Measurements from ENCODE around the gene EXOSC1. TPM values are rescaled to one million over a fixed set of nuclear protein-coding genes. Genes with fewer than 3 reads are reported as not detected.

The EXOSC1 gene
- total RNA-seq, 1 donor from 2014 or later = 36.0 TPM

GRCh38 chr10:97459933-97460332, 14.1 kb upstream of the EXOSC1 start:
- peaks cover 64% of the 10 kb centered on the region for H3K36me3 Mint-ChIP-seq (ENCODE audit: low read depth, unreplicated experiment)
- H3K4me3 Mint-ChIP-seq (ENCODE audit: unreplicated experiment) = no peak overlapping the region
- no peaks in the 10 kb centered on the region for H3K4me1 Mint-ChIP-seq (ENCODE audit: unreplicated experiment)

GRCh38 chr10:97459111-97459510, 13.3 kb upstream of the EXOSC1 start:
- peaks cover 68% of the 10 kb centered on the region for H3K36me3 Mint-ChIP-seq (ENCODE audit: low read depth, unreplicated experiment)
- no peak for TF ChIP-seq CTCF (IDR thresholded peaks at IDR 0.05; ENCODE audit: unreplicated experiment)
- no peaks in the 10 kb centered on the region for H3K4me1 Mint-ChIP-seq (ENCODE audit: unreplicated experiment)
- no peaks in the 10 kb centered on the region for H3K9me3 Mint-ChIP-seq (ENCODE audit: unreplicated experiment)
- no peak for DNase-seq (ENCODE audit: low spot score)
- no peak overlapping the region for H3K27ac Mint-ChIP-seq (ENCODE audit: unreplicated experiment)
- H3K27me3 Mint-ChIP-seq (ENCODE audit: unreplicated experiment) = peaks cover 11% of the 10 kb centered on the region
- no peak overlapping the region for H3K4me3 Mint-ChIP-seq (ENCODE audit: unreplicated experiment)

More at GRCh38 chr10:97459933-97460332, 14.1 kb upstream of the EXOSC1 start:
- Mint-ChIP-seq H3K9me3 (ENCODE audit: unreplicated experiment) (no peaks in the 10 kb centered on the region), H3K27ac (ENCODE audit: unreplicated experiment) (peak overlapping the region; percentile 48), H3K27me3 (ENCODE audit: unreplicated experiment) (peaks cover 7% of the 10 kb centered on the region)
- no peak for TF ChIP-seq CTCF (IDR thresholded peaks at IDR 0.05; ENCODE audit: unreplicated experiment)
- no peak for DNase-seq (ENCODE audit: low spot score)

- peaks cover 14% of the 10 kb centered on the region for H3K27me3 Mint-ChIP-seq (ENCODE audit: unreplicated experiment)
- no peak for DNase-seq (ENCODE audit: low spot score)
- no peaks in the 10 kb centered on the region for H3K9me3 Mint-ChIP-seq (ENCODE audit: unreplicated experiment)
- H3K4me1 Mint-ChIP-seq (ENCODE audit: unreplicated experiment) = no peaks in the 10 kb centered on the region
- no peak overlapping the region for H3K27ac Mint-ChIP-seq (ENCODE audit: unreplicated experiment)
- no peak for TF ChIP-seq CTCF (IDR thresholded peaks at IDR 0.05; ENCODE audit: unreplicated experiment)
- H3K4me3 Mint-ChIP-seq (ENCODE audit: unreplicated experiment) = no peak overlapping the region
- H3K36me3 Mint-ChIP-seq (ENCODE audit: low read depth, unreplicated experiment) = peaks cover 77% of the 10 kb centered on the region
Observed at GRCh38 chr10:97456686-97457065, 10.9 kb upstream of the EXOSC1 start.

GRCh38 chr10:97456034-97456685, 10.4 kb upstream of the EXOSC1 start:
- peaks cover 73% of the 10 kb centered on the region for H3K36me3 Mint-ChIP-seq (ENCODE audit: low read depth, unreplicated experiment)
- TF ChIP-seq CTCF (IDR thresholded peaks at IDR 0.05; ENCODE audit: unreplicated experiment) = no peak
- H3K27me3 Mint-ChIP-seq (ENCODE audit: unreplicated experiment) = peaks cover 15% of the 10 kb centered on the region

GRCh38 chr10:97454330-97455036, 8.7 kb upstream of the EXOSC1 start:
- TF ChIP-seq CTCF (IDR thresholded peaks at IDR 0.05; ENCODE audit: unreplicated experiment) = no peak
- Mint-ChIP-seq H3K4me3 (ENCODE audit: unreplicated experiment) (no peak overlapping the region), H3K36me3 (ENCODE audit: low read depth, unreplicated experiment) (peaks cover 60% of the 10 kb centered on the region), H3K4me1 (ENCODE audit: unreplicated experiment) (peaks cover 8% of the 10 kb centered on the region), H3K9me3 (ENCODE audit: unreplicated experiment) (no peaks in the 10 kb centered on the region), H3K27me3 (ENCODE audit: unreplicated experiment) (peaks cover 13% of the 10 kb centered on the region), H3K27ac (ENCODE audit: unreplicated experiment) (no peak overlapping the region)
- DNase-seq (ENCODE audit: low spot score) = no peak

More at GRCh38 chr10:97456034-97456685, 10.4 kb upstream of the EXOSC1 start:
- H3K4me1 Mint-ChIP-seq (ENCODE audit: unreplicated experiment) = no peaks in the 10 kb centered on the region
- peak overlapping the region; percentile 37 for H3K4me3 Mint-ChIP-seq (ENCODE audit: unreplicated experiment)
- no peak for DNase-seq (ENCODE audit: low spot score)
- H3K27ac Mint-ChIP-seq (ENCODE audit: unreplicated experiment) = no peak overlapping the region
- H3K9me3 Mint-ChIP-seq (ENCODE audit: unreplicated experiment) = no peaks in the 10 kb centered on the region

All from endothelial cell (in vitro differentiated cells).